Left lung (tissue), 10 donors: ENCODE data around the gene IMMP2L. TPM values are rescaled to one million over a fixed set of nuclear protein-coding genes. Genes with fewer than 3 reads are reported as not detected.

Experiments used
- ATAC-seq: fragments of 200-7000 bp; cut with Tn5 transposase; one replicate; pipeline ENCODE4 v1.9.1; 2020; ENCODE audit warnings: moderate library complexity
- DNase-seq, 4 donors: peaks; one replicate each; pipeline ENCODE4 v3.0.0-alpha.2; 2013 to 2020
- H3K27ac ChIP-seq, 2 donors: fragments of 200-600 bp; sonication (generic) in 1 of 2; one replicate each; pipeline versions ENCODE4 v1.5.0 to v1.8.0; 2020 to 2021
- H3K27me3 ChIP-seq, 2 donors: fragments of 200-600 bp; sonication (generic) in 1 of 2; one replicate each; pipeline versions ENCODE4 v1.5.0 to v1.8.0; 2020 to 2021
- H3K36me3 ChIP-seq, 2 donors: fragments of 200-600 bp; sonication (generic) in 1 of 2; one replicate each; pipeline versions ENCODE4 v1.5.0 to v1.8.0; 2020 to 2021
- H3K4me1 ChIP-seq, 2 donors: fragments of 200-600 bp; one replicate each; pipeline ENCODE4 v1.8.0; 2021
- H3K4me3 ChIP-seq, 2 donors: fragments of 200-600 bp; sonication (generic) in 1 of 2; one replicate each; pipeline versions ENCODE4 v1.5.0 to v1.8.0; 2020 to 2021; ENCODE audit warnings: mild to moderate bottlenecking in 1 of 2
- H3K9me3 ChIP-seq, 2 donors: fragments of 200-600 bp; sonication (generic) in 1 of 2; one replicate each; pipeline versions ENCODE4 v1.5.0 to v1.8.0; 2020 to 2021
- CTCF ChIP-seq, 2 donors: fragments of 200-600 bp; sonication (generic) in 1 of 2; IDR thresholded peaks; one replicate each; pipeline versions ENCODE4 v1.5.0 to v1.8.0; 2021; ENCODE audit warnings: antibody characterized with exemption in 2 of 2
- intact Hi-C, 2 donors: fragments of 100-400 bp; cut with DNase I; formaldehyde crosslinking; loops; one replicate each; pipeline versions ENCODE4 v1.11.2 to v1.14.2; 2022
- polyA plus RNA-seq, 6 donors: library from polyadenylated mRNA; unstranded; fragments of 120-200 nt; gene quantifications; one replicate each; pipeline ENCODE4 v1.2.1, GENCODE V29; 2013; ENCODE audit not compliant: insufficient read length in 6 of 6
- total RNA-seq, 2 donors: library from RNA; stranded (reverse); fragmentation: NEBNext Ultra II Directional; extraction: Animal tissue kit (Norgen Biotek cat#: 25700); gene quantifications; one replicate each; pipeline ENCODE4 v1.2.1, GENCODE V29; 2021
- donor health status: DM: no; HTN: yes; CAD: no.
- donor health status: DM: no; HTN: no; CAD: no.

Gene IMMP2L
- total and polyA plus RNA-seq, 8 donors = 10.3 to 30.1 (median 25.7) TPM

DNA sequence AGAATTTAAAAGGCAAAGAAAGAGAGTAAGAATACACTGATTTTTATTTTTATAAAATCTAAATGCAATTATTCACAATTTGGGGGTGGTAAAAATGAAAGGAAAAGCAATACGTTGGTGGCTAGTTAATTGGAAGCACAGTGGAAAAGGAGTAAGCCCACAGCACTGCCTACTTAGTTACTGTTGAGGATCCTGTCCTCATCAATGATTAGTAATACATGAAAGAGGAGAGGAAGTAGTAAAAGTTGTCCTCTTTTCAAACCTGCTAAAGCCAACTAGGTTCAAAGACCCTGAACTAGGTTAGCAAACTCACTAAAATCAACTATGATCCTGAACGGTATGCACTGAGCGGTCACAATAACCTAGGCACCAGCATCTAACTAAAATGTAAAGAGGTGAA lies 524.1 kb downstream of the IMMP2L start:
- no peaks in the 10 kb centered on the region for H3K4me1 ChIP-seq
- DNase-seq (no peak), ATAC-seq (no peak)
- no peak overlapping the region for H3K4me3 ChIP-seq
- H3K27me3 ChIP-seq = no peaks in the 10 kb centered on the region
- TF ChIP-seq CTCF (IDR thresholded peaks at IDR 0.05) = no peak
- no peaks in the 10 kb centered on the region for H3K9me3 ChIP-seq
- H3K36me3 ChIP-seq = no peaks in the 10 kb centered on the region
- intact Hi-C loops = no loop called here
- no peak overlapping the region for H3K27ac ChIP-seq

- DNase-seq (no peak), ATAC-seq (no peak)
- H3K27me3 ChIP-seq = no peaks in the 10 kb centered on the region
- intact Hi-C loops = no loop called here
- peaks cover 0 to 11% of the 10 kb centered on the region in 2 donors for H3K4me1 ChIP-seq
- no peak overlapping the region for H3K4me3 ChIP-seq
- H3K27ac ChIP-seq = no peak overlapping the region
- no peaks in the 10 kb centered on the region for H3K36me3 ChIP-seq
- H3K9me3 ChIP-seq = no peaks in the 10 kb centered on the region
- no peak for TF ChIP-seq CTCF (IDR thresholded peaks at IDR 0.05)
Observed at GRCh38 chr7:111031916-111032315, 530.4 kb downstream of the IMMP2L start.

GRCh38 chr7:111030336-111030735 lies 532.0 kb downstream of the IMMP2L start:
- DNase-seq = no peak
- Histone ChIP-seq H3K27ac (no peak overlapping the region), H3K4me3 (no peak overlapping the region), H3K4me1 (peaks cover 0 to 11% of the 10 kb centered on the region in 2 donors), H3K9me3 (no peaks in the 10 kb centered on the region), H3K27me3 (no peaks in the 10 kb centered on the region), H3K36me3 (no peaks in the 10 kb centered on the region)
- no peak for TF ChIP-seq CTCF (IDR thresholded peaks at IDR 0.05)
- intact Hi-C loops = no loop called here
- no peak for ATAC-seq

DNA sequence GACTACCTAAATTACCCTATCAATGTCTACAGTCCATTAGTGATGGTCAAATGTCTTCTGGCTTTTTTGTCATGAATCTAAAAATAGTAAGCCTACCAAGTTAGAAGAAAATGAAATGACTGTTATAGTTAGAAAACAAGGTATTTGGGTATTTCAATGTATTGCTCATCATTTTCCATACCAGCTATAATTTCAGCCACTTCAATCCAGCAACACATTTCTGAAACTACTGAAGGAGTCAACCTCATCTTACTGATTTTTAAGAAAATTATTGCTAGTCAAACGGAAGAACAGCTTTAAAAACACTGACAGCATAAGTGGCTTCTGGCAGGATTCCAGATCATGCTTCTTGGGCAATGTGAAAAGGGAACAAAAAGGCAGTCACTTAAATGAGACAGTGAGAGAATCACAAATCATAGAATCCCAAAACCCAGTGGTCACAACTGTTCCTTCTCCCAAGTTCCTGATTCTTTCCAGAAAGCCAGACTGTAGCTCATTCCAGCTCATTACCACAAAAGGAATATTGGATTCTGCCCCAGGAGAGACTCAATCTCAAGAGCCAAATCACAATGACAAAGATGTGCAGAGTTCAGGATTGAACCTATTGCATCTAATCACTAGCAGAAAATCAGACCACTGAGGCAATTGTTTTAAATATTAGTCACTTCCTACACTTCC lies 532.6 kb downstream of the IMMP2L start:
- no peak overlapping the region for H3K27ac ChIP-seq
- H3K9me3 ChIP-seq = no peaks in the 10 kb centered on the region
- H3K4me1 ChIP-seq = peaks cover 0 to 11% of the 10 kb centered on the region in 2 donors
- no peaks in the 10 kb centered on the region for H3K27me3 ChIP-seq
- intact Hi-C loops = no loop called here
- TF ChIP-seq CTCF (IDR thresholded peaks at IDR 0.05) = no peak
- ATAC-seq (no peak), DNase-seq (no peak)
- H3K4me3 ChIP-seq = no peak overlapping the region
- H3K36me3 ChIP-seq = no peaks in the 10 kb centered on the region

DNA sequence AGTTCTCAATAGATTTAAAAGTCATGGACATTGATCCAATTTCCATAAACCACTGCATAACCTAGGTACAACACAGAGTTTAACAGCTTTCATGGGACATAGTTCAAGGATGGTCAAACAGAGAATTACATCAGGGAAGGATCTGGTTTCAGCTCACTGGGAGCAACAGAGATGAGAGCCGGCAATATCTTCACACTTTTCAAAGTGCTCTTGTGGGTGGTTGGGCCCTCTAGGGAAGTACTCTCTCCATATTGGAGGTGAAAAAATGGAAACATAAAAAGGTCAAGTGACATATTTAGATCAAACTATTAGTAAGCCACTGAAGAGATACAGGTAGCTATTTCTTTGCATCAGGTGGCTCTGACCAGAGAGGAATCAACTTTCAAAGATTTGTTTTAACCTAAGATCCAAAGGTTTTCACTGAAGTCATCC lies 533.1 kb downstream of the IMMP2L start:
- no peak for TF ChIP-seq CTCF (IDR thresholded peaks at IDR 0.05)
- H3K27me3 ChIP-seq = no peaks in the 10 kb centered on the region
- peaks cover 0 to 11% of the 10 kb centered on the region in 2 donors for H3K4me1 ChIP-seq
- no peak for DNase-seq
- H3K27ac ChIP-seq = no peak overlapping the region
- H3K9me3 ChIP-seq = no peaks in the 10 kb centered on the region
- intact Hi-C loops = no loop called here
- H3K4me3 ChIP-seq = no peak overlapping the region
- no peaks in the 10 kb centered on the region for H3K36me3 ChIP-seq
- ATAC-seq = peak; percentile 24
